Measurements from ENCODE around the gene ANAPC5.
"Not testable (repeated sequence)": the region's sequence is repeated elsewhere in the genome, so short reads cannot be mapped to it uniquely, and the experiment has no call there.

The ANAPC5 gene

GRCh38 chr12:121288986-121289385 lies 63.2 kb downstream of the ANAPC5 start:
- no peak for DNase-seq (ENCODE audit: extremely low read depth, low read depth)
- TF ChIP-seq CTCF (IDR thresholded peaks at IDR 0.05; ENCODE audit: low read depth, low read length): no peak

GRCh38 chr12:121288158-121288845 lies 63.9 kb downstream of the ANAPC5 start:
- TF ChIP-seq CTCF (IDR thresholded peaks at IDR 0.05; ENCODE audit: low read depth, low read length): no peak
- DNase-seq (ENCODE audit: extremely low read depth, low read depth): no peak

GRCh38 chr12:121287267-121287954 lies 64.8 kb downstream of the ANAPC5 start:
- DNase-seq (ENCODE audit: extremely low read depth, low read depth): no peak
- TF ChIP-seq CTCF (IDR thresholded peaks at IDR 0.05; ENCODE audit: low read depth, low read length): no peak

- no peak for DNase-seq (ENCODE audit: extremely low read depth, low read depth)
- TF ChIP-seq CTCF (IDR thresholded peaks at IDR 0.05; ENCODE audit: low read depth, low read length): no peak
Measured at GRCh38 chr12:121285856-121286255, 66.4 kb downstream of the ANAPC5 start.

- DNase-seq (ENCODE audit: extremely low read depth, low read depth): no peak
- no peak for TF ChIP-seq CTCF (IDR thresholded peaks at IDR 0.05; ENCODE audit: low read depth, low read length)
Measured at GRCh38 chr12:121284551-121285390, 67.4 kb downstream of the ANAPC5 start.

- TF ChIP-seq CTCF (IDR thresholded peaks at IDR 0.05; ENCODE audit: low read depth, low read length): no peak
- no peak for DNase-seq (ENCODE audit: extremely low read depth, low read depth)
Measured at GRCh38 chr12:121283841-121284240, 68.4 kb downstream of the ANAPC5 start.

GRCh38 chr12:121283388-121283787 lies 68.8 kb downstream of the ANAPC5 start:
- DNase-seq (ENCODE audit: extremely low read depth, low read depth): no peak
- no peak for TF ChIP-seq CTCF (IDR thresholded peaks at IDR 0.05; ENCODE audit: low read depth, low read length)

- not testable (repeated sequence) for DNase-seq (ENCODE audit: extremely low read depth, low read depth)
Measured at GRCh38 chr12:121282910-121283309, 69.3 kb downstream of the ANAPC5 start.

Data from AG09319 (cell line).